IPS-20b (cell line): ENCODE results near the gene LOXL1.
"Not testable (repeated sequence)": the region's sequence is repeated elsewhere in the genome, so short reads cannot be mapped to it uniquely, and the experiment has no call there.

Experiments used
- H3K27ac ChIP-seq: one replicate; pipeline ENCODE4 v1.5.1; 2013; ENCODE audit warnings: low read length
- H3K27me3 ChIP-seq: 2 replicates; pipeline ENCODE4 v1.6.1; 2013; ENCODE audit warnings: mild to moderate bottlenecking, low read length, inconsistent platforms; ENCODE audit not compliant: insufficient read depth
- H3K36me3 ChIP-seq: 2 replicates; pipeline ENCODE4 v1.6.1; 2013; ENCODE audit warnings: low read depth, mild to moderate bottlenecking, inconsistent platforms, low read length, moderate library complexity; ENCODE audit not compliant: insufficient read depth
- H3K4me1 ChIP-seq: 2 replicates; pipeline ENCODE4 v1.6.1; 2013; ENCODE audit warnings: mild to moderate bottlenecking, control low read depth, inconsistent platforms, low read length, moderate library complexity; ENCODE audit not compliant: insufficient read depth
- H3K4me3 ChIP-seq: 2 replicates; pipeline ENCODE4 v1.5.1; 2013; ENCODE audit warnings: mild to moderate bottlenecking, low read length, inconsistent platforms
- H3K9ac ChIP-seq: 2 replicates; pipeline ENCODE4 v1.6.1; 2013; ENCODE audit warnings: low read depth, mild to moderate bottlenecking, inconsistent platforms, low read length, moderate library complexity
- H3K9me3 ChIP-seq: 2 replicates; pipeline ENCODE4 v1.6.1; 2013; ENCODE audit warnings: mild to moderate bottlenecking, low read depth, low read length, inconsistent platforms; ENCODE audit not compliant: insufficient read depth

LOXL1 gene

DNA sequence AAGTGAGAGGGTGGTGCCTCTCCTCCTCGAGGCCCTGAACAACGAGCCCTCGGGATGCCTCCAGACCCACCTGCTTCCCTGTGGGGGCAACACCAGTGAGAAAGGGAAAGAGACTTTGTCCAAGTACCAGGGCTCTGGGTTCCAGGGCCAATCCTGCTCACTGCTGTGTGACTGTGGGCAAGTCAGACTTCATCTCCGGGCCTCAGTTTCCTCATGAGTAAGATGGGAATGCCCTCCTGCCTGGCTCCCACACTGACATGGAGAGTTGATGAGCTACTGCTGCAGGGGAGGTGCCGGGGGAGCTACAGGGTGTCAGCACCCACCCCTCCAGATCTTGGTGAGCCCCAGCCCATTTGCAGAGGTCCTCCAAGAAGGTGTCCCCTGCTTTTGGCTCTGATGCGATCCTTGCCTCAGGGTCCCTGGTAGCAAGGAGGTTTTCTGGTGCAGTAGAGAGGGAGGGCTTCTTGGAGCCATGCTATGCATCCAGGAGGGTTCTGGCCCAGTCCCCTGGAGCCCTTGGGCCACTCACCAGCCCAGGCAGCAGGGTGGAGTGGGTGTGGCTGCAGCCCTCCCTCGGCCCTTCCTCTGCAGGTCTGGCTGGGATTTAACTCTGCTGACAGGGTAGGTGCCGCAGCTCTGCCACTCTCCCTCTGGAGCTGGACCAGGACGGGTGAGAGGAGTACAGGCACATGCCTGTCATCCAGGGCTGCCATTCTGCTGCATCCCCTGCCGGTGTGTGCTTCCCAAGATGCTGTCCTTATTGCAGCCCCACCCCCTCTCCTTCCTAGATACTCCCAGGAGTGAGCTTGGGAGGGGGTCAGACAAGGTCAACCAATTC, 26.9 kb downstream of the LOXL1 start:
- Histone ChIP-seq H3K4me1 (peaks cover 8% of the 10 kb centered on the region; the same call in 1 of the 2 replicates), H3K4me3 (no peak overlapping the region), H3K9ac (no peak overlapping the region), H3K27me3 (peaks cover 3% of the 10 kb centered on the region; the same call in 1 of the 2 replicates), H3K27ac (no peak overlapping the region), H3K36me3 (no peaks in the 10 kb centered on the region), H3K9me3 (no peaks in the 10 kb centered on the region)

- Histone ChIP-seq H3K4me1 (peaks cover 8% of the 10 kb centered on the region; the same call in 1 of the 2 replicates), H3K9ac (no peak overlapping the region), H3K27ac (no peak overlapping the region), H3K27me3 (peaks cover 3% of the 10 kb centered on the region; the same call in 1 of the 2 replicates), H3K4me3 (no peak overlapping the region), H3K36me3 (no peaks in the 10 kb centered on the region), H3K9me3 (no peaks in the 10 kb centered on the region)
These were observed 28.2 kb downstream of the LOXL1 start for GRCh38 chr15:73954188-73955145.

DNA sequence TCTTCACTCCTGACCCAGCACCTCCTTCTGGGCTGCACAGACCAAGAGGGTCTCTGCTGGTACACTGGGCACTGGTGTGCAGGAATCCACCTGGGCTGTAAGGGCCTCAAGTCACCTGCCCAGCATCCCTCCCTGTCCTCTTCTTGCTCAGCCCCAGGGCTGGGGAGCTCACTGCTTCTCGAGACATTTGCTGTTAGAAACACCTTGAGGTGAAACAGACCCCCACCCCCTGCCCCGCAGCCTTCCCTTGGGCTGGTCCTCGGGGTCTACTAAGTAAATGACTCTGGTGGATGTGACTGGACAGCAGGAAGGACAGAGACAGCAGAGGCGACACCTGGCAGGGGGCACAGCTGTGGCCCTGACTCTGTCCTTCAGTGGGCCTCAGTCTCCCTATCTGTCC, 29.1 kb downstream of the LOXL1 start:
- peaks cover 8% of the 10 kb centered on the region; the same call in 1 of the 2 replicates for H3K4me1 ChIP-seq
- peaks cover 2% of the 10 kb centered on the region; the same call in 1 of the 2 replicates for H3K27me3 ChIP-seq
- no peak overlapping the region for H3K4me3 ChIP-seq
- H3K9me3 ChIP-seq = no peaks in the 10 kb centered on the region
- no peak overlapping the region for H3K27ac ChIP-seq
- H3K9ac ChIP-seq = no peak overlapping the region
- H3K36me3 ChIP-seq = no peaks in the 10 kb centered on the region

GRCh38 chr15:73955861-73956742, 29.8 kb downstream of the LOXL1 start:
- H3K9me3 ChIP-seq = no peaks in the 10 kb centered on the region
- no peaks in the 10 kb centered on the region for H3K36me3 ChIP-seq
- no peaks in the 10 kb centered on the region for H3K27me3 ChIP-seq
- no peak overlapping the region for H3K9ac ChIP-seq
- no peak overlapping the region for H3K4me3 ChIP-seq
- peaks cover 8% of the 10 kb centered on the region; the same call in 1 of the 2 replicates for H3K4me1 ChIP-seq
- no peak overlapping the region for H3K27ac ChIP-seq

GRCh38 chr15:73956743-73957135, 30.5 kb downstream of the LOXL1 start:
- no peak overlapping the region for H3K4me3 ChIP-seq
- no peak overlapping the region for H3K27ac ChIP-seq
- peaks cover 2% of the 10 kb centered on the region; the same call in 1 of the 2 replicates for H3K4me1 ChIP-seq
- H3K36me3 ChIP-seq = no peaks in the 10 kb centered on the region
- H3K9ac ChIP-seq = no peak overlapping the region
- no peaks in the 10 kb centered on the region for H3K27me3 ChIP-seq
- H3K9me3 ChIP-seq = no peaks in the 10 kb centered on the region

DNA sequence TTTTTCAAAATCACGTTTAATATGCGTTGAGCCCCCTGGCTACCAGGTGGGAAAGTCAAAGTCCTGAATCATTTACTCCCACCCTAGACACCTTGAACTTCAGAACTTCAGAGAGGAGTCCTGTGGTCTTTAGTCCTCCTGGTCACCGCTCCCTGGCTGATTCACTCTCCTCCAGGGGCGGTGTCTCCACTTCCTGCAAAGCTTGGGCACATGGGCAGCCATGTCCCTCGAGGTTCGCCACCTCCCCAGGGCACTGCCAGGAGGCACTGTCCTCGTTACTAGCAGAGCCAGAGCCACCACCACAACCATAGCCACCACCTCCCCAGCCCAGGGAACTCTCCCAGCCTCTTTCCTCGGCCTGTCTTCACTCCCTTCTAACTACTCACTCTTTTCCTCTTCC, 31.0 kb downstream of the LOXL1 start:
- H3K9me3 ChIP-seq = no peaks in the 10 kb centered on the region
- no peak overlapping the region for H3K27ac ChIP-seq
- H3K27me3 ChIP-seq = no peaks in the 10 kb centered on the region
- no peaks in the 10 kb centered on the region; the same call in 1 of the 2 replicates for H3K4me1 ChIP-seq
- H3K4me3 ChIP-seq = no peak overlapping the region
- H3K36me3 ChIP-seq = no peaks in the 10 kb centered on the region
- no peak overlapping the region for H3K9ac ChIP-seq

- Histone ChIP-seq H3K27me3 (no peaks in the 10 kb centered on the region), H3K36me3 (no peaks in the 10 kb centered on the region), H3K4me3 (no peak overlapping the region), H3K9ac (no peak overlapping the region), H3K27ac (no peak overlapping the region), H3K4me1 (no peaks in the 10 kb centered on the region), H3K9me3 (no peaks in the 10 kb centered on the region)
These were observed 31.5 kb downstream of the LOXL1 start for GRCh38 chr15:73957785-73958184.

GRCh38 chr15:73959012-73959581, 32.8 kb downstream of the LOXL1 start:
- Histone ChIP-seq H3K9me3 (no peaks in the 10 kb centered on the region), H3K27ac (no peak overlapping the region), H3K27me3 (no peaks in the 10 kb centered on the region), H3K4me3 (no peak overlapping the region), H3K36me3 (no peaks in the 10 kb centered on the region), H3K9ac (no peak overlapping the region), H3K4me1 (no peaks in the 10 kb centered on the region)

GRCh38 chr15:73959801-73960200, 33.5 kb downstream of the LOXL1 start:
- no peak overlapping the region for H3K4me3 ChIP-seq
- H3K27me3 ChIP-seq = no peaks in the 10 kb centered on the region
- H3K27ac ChIP-seq = no peak overlapping the region
- H3K36me3 ChIP-seq = no peaks in the 10 kb centered on the region
- H3K9ac ChIP-seq = no peak overlapping the region
- no peaks in the 10 kb centered on the region for H3K9me3 ChIP-seq
- peaks cover under 1% of the 10 kb centered on the region; the same call in 1 of the 2 replicates for H3K4me1 ChIP-seq

DNA sequence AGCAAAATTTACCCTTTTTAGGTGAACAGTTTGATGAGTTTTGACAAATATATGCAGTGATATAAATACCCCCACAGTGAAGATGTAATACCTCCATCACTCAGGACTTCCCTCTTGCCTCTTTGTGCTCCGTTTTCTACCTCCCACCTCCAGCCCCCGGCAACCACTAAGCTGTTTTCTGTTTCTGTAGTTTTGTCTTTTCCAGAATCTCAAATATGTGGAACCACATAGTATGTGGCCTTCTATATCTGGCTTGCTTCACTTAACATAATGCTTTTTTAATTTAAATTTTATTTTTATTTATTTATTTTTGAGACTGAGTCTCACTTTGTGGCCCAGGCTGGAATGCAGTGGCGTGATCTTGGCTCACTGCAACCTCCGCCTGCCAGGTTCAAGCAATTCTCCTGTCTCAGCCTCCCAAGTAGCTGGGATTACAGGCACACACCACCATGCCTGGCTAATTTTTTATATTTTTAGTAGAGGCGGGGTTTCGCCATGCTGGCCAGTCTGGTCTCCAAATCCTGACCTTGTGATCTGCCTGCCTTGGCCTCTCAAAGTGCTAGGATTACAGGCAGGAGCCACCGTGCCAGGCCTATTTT, 34.3 kb downstream of the LOXL1 start:
- not testable (repeated sequence) for H3K27ac ChIP-seq, H3K9me3 ChIP-seq, H3K4me3 ChIP-seq, H3K4me1 ChIP-seq, H3K36me3 ChIP-seq, H3K9ac ChIP-seq, H3K27me3 ChIP-seq
